Measurements from ENCODE around the gene ACOX1.

Gene ACOX1

DNA sequence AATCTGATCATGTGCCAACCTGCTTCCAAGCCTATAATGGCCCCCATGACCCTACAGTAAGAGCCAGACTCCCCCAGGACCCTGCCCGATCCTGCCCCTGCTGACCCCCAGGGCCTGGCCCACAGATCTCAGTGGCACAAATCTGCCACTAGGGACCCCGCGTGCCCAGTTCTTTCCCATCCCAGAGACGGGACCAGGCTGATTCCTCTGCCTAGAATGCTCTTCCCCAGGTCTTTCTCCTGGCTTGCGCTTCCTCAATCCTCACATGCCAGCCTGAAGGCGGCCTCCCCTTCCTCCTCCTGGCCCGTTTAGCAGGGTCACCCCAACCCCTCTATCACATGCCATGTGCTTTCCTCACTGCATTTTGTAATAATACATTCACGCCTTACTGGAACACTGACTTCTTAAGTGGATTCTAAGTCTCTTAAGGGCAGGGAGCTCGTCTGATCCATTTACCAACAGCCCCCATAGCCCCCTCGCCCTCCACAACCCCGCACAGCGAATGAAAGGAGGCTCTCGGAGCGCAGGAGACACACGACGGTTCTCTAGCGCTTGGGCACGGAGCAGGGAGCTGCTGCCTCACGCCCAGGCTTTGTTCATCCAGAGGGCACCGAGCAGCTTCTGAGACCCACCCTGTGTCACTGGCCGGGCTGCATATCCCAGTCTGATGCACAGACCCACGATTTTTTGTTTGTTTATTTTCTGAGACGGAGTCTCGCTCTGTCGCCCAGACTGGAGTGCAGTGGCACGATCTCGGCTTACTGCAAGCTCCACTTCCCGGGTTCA lies 83.4 kb downstream of the ACOX1 start:
- peaks cover 53% of the 10 kb centered on the region for H3K36me3 ChIP-seq

GRCh38 chr17:75894049-75894733 lies 84.8 kb downstream of the ACOX1 start:
- peak overlapping the region; percentile 98 for H3K4me2 ChIP-seq
- H3K9me3 ChIP-seq = no peaks in the 10 kb centered on the region
- H3K4me1 ChIP-seq = peaks cover 50% of the 10 kb centered on the region
- H4K20me1 ChIP-seq = peaks cover 50% of the 10 kb centered on the region
- no peaks in the 10 kb centered on the region for H3K27me3 ChIP-seq
- peak overlapping the region; percentile 58 for H3K9ac ChIP-seq
- H3K4me3 ChIP-seq = no peak overlapping the region
- peaks cover 53% of the 10 kb centered on the region for H3K36me3 ChIP-seq
- peak overlapping the region; percentile 49; the same call in 1 of the 2 replicates for H3K27ac ChIP-seq
- no peak for TF ChIP-seq Cebpa-rat (IDR thresholded peaks at IDR 0.05)

More for the DNA sequence above, 83.4 kb downstream of the ACOX1 start:
- Histone ChIP-seq H3K27me3 (no peaks in the 10 kb centered on the region), H3K27ac (peak overlapping the region; percentile 96), H4K20me1 (peaks cover 45% of the 10 kb centered on the region), H3K9ac (peak overlapping the region; percentile 91), H3K4me1 (peaks cover 50% of the 10 kb centered on the region), H3K4me2 (peak overlapping the region; percentile 98), H3K9me3 (no peaks in the 10 kb centered on the region), H3K4me3 (peak overlapping the region; percentile 90)
- no peak for TF ChIP-seq Cebpa-rat (IDR thresholded peaks at IDR 0.05)

GRCh38 chr17:75893305-75894048 lies 85.5 kb downstream of the ACOX1 start:
- peak overlapping the region; percentile 58 for H3K9ac ChIP-seq
- no peak for TF ChIP-seq Cebpa-rat (IDR thresholded peaks at IDR 0.05)

DNA sequence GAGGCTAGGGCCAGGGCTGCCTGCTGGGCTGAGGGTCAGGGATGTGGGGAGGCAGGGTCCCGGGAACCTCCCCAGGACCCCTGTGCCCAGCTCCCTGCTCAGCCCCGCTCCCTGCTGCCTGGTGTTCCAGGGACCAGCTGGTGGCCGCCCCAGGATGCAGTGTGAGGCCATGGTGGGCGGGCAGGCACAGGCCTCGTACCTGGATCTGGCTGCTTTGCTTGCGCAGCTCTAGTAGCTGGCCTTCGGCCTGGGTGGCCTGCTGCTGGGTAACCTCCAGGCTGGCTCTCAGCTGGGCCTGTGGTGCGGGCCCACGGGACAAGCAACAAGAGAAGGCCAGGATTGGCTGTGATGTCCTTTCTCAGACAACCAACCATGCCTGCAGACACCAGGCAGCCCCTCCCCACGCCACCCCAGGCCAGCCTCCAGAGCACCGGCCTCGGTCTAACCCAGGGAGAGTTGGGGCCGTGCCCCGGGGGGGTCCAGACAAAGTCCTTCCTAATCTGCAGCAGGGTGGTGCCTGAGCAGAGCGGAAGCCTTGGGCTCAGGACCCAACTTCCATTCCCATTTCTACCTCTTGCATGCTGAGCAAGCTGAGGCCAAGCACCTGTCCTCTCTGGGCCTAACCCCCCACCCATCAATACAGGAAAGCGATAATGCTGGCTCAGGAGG lies 86.3 kb downstream of the ACOX1 start:
- Histone ChIP-seq H3K4me3 (no peak overlapping the region), H3K27me3 (no peaks in the 10 kb centered on the region), H3K9ac (peak overlapping the region; percentile 58; the same call in 1 of the 2 replicates), H3K9me3 (no peaks in the 10 kb centered on the region), H4K20me1 (peaks cover 50% of the 10 kb centered on the region), H3K36me3 (peaks cover 46% of the 10 kb centered on the region), H3K4me2 (peak overlapping the region; percentile 98), H3K4me1 (peaks cover 44% of the 10 kb centered on the region), H3K27ac (peak overlapping the region; percentile 49; the same call in 1 of the 2 replicates)
- no peak for TF ChIP-seq Cebpa-rat (IDR thresholded peaks at IDR 0.05)

More at GRCh38 chr17:75893305-75894048, 85.5 kb downstream of the ACOX1 start:
- Histone ChIP-seq H4K20me1 (peaks cover 50% of the 10 kb centered on the region), H3K36me3 (peaks cover 49% of the 10 kb centered on the region), H3K4me1 (peaks cover 50% of the 10 kb centered on the region), H3K4me2 (peak overlapping the region; percentile 98), H3K9me3 (no peaks in the 10 kb centered on the region), H3K4me3 (no peak overlapping the region), H3K27ac (peak overlapping the region; percentile 49; the same call in 1 of the 2 replicates), H3K27me3 (no peaks in the 10 kb centered on the region)

GRCh38 chr17:75891605-75892555 lies 87.1 kb downstream of the ACOX1 start:
- Histone ChIP-seq H3K36me3 (peaks cover 46% of the 10 kb centered on the region), H4K20me1 (peaks cover 50% of the 10 kb centered on the region), H3K27ac (no peak overlapping the region), H3K4me3 (no peak overlapping the region), H3K9me3 (no peaks in the 10 kb centered on the region), H3K4me2 (no peak overlapping the region), H3K27me3 (no peaks in the 10 kb centered on the region), H3K9ac (no peak overlapping the region), H3K4me1 (peaks cover 37% of the 10 kb centered on the region)
- no peak for TF ChIP-seq Cebpa-rat (IDR thresholded peaks at IDR 0.05)

Data from BLaER1 (cell line).